ENCODE data around the gene GLIPR1L2.
"Not testable (repeated sequence)": the region's sequence is repeated elsewhere in the genome, so short reads cannot be mapped to it uniquely, and the experiment has no call there.

Gene GLIPR1L2

DNA sequence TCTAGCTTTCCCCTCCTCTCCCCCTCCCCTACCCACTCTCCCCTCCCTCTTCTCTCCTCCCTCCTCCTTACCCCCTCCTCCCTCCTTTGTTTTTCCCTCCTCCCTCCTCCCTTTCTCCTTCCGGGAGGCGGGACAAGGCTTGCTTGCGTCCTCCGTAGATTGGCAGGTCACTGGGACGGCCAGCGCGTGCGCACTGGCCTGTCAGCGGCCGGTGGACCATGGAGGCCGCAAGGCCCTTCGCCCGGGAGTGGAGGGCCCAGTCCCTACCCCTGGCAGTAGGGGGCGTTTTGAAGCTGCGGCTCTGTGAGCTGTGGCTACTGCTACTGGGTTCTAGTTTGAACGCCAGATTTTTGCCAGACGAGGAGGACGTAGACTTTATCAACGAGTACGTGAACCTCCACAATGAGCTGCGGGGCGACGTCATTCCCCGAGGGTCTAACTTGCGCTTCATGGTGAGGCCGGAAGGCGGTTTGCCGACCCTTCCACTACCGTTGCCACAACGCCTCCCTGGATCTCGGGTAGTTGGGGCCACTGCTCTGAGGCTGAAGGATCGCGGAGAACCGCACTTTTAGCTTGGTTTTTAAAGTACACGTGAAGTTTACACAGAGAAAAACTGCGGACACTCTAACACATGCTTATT lies at the start of gene GLIPR1L2:
TSS of gene GLIPR1L2 (plus strand) at position 191 of the 640 bp plus-strand sequence. CDS start at position 219, 28 bp downstream.
- DNase-seq, result no peak

DNA sequence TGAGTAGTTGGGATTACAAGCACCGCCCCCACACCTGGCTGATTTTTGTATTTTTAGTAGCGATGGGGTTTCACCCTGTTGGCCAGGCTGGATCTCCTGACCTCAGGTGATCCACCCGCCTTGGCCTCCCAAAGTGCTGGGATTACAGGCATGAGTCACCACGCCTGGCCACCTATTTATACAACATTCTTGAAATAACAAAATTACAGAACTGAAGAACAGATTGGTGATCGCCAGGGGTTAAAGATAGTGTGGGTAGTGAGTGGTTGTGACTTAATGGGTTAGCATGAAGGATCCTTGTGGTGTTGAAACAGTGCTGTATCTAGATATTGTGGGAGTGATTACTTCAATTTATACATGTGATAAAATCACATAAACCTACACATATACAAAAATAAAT lies 49.0 kb upstream of the GLIPR1L2 start:
- DNase-seq, result no peak

DNA sequence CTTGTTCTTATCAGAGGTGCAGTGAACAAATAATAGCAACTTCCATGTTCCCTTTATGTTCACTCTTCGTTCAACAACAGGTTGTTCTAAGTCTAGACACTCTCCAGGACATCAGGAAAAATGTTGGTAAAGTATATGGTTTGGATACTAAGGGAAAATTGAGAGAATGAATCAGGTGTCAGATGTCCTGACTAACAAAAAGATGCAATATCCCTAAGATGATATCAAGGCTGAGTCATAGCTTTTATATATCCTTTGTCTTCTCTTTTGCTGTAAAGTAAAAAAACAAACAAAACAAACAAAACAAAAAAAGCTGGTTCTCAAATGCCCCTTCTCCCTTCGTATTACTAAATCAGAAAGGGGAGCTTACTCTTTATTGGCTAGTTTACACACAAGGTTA lies 45.4 kb upstream of the GLIPR1L2 start:
- DNase-seq, result peak; percentile 32

DNA sequence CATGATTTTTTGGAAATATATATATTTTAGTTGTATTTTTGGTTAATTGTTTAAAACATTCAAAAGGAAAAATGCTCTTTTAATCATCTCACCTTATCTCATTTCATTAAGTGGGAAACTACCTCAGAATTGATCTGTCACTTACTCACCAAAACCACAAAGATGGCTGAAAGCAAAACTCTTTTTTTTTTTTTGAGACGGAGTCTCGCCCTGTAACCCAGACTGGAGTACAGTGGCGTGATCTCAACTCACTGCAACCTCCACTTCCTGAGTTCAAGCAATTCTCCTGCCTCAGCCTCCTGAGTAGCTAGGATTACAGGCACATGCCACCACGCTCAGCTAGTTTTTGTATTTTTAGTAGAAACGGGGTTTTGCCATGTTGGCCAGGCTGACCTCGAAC lies 44.7 kb upstream of the GLIPR1L2 start:
- DNase-seq, result not testable (repeated sequence)

DNA sequence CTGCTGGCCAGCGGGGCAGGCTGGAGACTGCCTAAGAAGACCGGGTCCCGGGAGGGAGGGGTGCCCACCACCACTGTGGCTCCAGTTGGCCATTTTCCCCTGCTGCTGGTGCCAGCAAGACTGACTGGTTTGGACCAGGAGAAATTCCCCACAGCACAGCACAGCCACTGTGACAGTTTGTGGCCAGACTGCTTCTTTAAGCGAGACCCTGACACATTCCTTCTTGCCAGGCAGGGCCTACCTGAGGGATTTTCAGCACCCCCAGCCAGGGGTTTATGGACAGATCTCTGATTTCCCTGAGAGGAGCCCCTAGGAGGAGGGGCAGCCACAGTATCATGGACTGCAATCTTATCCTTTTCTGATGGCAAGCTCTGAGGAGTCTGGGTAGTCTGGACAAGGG lies 40.9 kb upstream of the GLIPR1L2 start:
- DNase-seq, result no peak

DNA sequence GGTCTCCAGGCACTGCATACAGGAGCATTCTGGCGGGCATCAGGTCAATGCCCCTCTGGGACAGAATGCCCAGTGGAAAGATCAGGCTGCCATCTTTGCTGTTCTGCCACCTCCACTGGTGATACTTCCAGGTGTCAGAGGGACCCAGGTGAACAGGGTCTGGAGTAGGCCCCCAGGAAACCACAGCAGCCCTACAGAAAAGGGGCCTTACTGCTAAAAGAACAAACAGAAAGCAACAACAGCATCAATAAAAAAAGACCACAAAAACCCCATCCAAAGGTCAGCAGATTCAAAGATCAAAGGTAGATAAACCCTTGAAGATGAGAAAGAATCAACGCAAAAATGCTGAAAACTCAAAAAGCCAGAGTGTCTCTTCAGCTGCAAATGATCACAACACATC lies 40.5 kb upstream of the GLIPR1L2 start:
- no peak for DNase-seq

DNA sequence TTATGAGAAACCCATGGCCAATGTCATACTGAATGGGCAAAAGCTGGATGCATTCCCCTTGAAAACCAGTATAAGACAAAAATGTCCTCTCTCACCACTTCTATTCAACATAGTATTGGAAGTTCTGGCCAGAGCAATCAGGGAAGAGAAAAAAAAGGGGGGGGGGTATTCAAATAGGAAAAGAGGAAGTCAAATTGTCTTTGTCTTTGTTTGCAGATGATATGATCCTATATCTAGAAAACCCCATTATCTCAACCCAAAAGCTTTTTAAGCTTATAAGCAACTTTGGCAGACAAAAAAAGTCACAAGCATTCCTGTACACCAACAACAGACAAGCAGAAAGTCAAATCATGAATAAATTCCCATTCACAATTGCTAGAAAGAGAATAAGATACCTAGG lies 36.9 kb upstream of the GLIPR1L2 start:
- DNase-seq, result no peak

DNA sequence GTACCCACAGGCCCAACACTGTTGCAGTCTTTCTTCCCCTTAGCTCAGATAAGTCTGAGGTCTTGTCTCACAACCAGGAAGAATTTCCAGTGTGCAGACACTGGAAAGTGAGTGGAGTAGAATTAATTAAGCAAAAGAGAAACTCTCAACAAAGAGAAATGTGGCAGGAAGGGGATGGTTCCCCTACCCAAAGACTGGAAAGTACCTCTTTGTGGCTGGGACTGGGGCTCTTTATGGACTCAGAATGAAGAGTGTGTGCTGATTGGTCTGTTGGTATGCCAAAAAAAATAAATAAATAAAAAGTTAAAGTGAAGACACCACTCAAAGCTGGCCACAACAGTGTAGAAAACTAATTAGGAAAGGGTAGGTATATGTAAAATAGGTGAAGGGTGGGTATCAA lies 30.0 kb upstream of the GLIPR1L2 start:
- no peak for DNase-seq

DNA sequence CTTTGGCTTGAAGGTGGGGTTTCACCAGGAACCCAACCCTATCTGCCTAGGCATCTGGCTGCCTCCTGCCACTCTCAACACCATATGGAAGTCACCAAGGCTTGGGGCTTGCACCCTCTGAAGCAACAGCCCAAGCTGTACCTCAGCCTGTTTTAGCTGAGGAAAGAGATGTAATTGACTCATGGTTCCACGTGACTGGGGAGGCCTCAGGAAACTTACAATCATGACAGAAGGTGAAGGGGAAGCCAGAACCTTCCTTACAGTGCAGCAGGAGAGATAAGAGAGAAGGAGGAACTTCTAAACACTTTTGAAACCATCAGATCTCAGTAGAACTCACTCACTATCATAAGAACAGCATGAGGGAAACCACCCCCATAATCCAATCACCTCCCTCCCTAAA lies 29.5 kb upstream of the GLIPR1L2 start:
- DNase-seq, result no peak

DNA sequence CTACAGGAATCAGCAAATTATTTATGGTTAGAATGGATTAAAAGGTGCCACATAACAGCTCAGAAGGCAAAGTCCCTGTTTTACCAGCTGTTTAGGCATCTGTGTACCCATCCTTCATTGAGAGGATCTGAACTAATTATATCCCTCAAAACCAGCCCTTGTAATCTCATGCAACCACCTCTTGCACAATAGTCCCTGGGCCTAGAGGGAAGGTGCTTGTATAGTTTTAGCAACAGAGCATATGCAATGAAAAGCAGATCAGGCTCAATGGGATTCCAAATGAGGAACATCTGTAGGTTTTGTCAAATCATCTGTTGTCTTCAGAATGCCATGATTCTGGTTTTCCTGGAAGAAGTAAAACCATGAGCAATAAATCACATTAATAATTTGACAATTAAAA lies 26.0 kb upstream of the GLIPR1L2 start:
- DNase-seq, result peak; percentile 24

DNA sequence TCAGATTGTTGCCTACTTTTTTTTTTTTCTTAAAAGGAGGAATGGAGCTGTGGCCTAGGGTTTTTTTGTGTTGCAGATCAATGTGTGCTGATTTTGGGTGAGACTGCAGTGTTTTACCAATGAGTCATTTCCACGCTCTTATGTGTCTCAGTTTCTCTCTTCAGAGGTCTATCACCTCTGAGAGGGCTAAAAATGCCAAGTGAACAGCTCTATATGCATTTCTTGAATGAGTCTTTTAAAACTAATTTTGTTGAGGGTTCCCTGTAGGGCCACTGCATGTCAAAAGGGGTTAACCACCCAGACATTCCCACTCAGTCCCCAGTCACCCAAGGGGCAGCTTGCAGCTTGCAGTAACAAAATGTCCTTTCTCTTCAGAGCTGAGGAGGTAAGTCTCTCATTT lies 24.3 kb upstream of the GLIPR1L2 start:
- DNase-seq, result peak; percentile 10

DNA sequence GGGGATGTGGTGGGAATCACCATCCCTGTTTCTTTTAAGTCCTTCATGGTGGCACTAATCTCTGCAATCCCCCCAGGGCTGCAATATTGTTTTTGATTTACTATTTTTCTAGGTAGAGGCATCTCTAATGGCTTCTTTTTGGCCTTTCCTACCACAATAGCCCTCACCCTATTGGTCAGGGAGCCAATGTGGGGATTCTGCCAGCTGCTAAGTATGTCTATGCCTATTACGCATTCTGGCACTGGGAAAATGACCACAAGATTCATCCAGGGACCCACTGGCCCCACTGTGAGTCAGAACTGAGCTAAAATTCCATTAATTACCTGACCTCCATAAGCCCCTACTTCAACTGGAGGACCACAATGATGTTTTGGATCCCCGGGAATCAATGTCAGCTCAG lies 15.9 kb upstream of the GLIPR1L2 start:
- no peak for DNase-seq

DNA sequence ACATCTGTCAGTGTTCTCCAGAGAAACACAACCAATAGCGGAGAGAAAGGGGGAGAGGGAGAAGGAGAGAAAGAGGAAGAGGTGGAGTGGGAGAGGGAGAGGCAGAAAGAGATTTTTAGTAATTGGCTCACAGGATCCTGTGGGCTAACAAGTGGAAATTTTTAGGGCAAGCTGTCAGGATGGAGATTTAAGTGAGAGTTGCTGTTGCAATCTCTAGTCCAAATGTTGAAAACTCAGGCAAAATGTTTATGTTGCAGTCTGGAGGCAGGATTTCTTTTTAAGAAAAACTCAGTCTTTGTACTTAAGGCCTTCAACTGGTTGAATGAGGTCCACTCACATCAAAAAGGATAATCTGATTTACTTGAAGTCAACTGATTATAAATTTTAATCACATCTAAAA lies 12.5 kb upstream of the GLIPR1L2 start:
- peak; percentile 11 for DNase-seq

DNA sequence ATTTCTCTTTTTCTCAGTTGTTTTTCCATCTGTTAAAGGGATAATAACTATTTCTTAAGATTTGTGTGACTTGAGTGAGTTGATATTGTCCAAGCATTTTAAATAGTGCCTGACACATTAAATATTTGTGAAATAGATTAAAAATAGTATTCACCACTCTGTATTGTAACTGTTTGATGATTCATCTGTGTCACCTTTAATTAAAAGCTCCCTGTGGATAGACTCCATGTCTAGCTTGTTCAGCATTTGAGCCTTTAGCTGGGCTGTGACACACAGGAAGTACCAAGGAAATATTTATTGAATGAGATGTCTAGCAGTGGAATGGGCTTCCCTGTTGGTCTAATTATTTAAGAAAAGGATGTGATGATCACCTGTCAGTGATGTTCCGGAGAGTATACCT lies 1.8 kb upstream of the GLIPR1L2 start:
- DNase-seq, result peak; percentile 76

DNA sequence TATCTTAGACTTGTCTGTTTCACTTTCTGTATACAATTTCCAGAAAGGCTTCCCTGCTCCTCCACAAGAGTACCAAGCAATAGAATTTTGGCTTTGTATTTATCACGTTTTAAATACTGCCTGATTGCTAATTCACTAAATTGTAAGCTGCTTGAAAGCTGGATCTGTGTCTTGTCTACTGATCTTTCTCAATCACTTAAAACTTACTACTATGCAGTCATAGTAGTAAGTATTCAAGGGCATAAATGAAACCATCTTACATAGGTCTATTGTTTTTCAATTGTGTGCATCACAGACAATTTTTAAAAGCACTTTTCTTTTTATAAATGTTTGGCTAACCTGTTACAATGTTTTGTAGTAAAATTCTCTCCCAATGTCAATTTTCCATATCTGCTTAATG lies 1.2 kb upstream of the GLIPR1L2 start:
- no peak for DNase-seq

DNA sequence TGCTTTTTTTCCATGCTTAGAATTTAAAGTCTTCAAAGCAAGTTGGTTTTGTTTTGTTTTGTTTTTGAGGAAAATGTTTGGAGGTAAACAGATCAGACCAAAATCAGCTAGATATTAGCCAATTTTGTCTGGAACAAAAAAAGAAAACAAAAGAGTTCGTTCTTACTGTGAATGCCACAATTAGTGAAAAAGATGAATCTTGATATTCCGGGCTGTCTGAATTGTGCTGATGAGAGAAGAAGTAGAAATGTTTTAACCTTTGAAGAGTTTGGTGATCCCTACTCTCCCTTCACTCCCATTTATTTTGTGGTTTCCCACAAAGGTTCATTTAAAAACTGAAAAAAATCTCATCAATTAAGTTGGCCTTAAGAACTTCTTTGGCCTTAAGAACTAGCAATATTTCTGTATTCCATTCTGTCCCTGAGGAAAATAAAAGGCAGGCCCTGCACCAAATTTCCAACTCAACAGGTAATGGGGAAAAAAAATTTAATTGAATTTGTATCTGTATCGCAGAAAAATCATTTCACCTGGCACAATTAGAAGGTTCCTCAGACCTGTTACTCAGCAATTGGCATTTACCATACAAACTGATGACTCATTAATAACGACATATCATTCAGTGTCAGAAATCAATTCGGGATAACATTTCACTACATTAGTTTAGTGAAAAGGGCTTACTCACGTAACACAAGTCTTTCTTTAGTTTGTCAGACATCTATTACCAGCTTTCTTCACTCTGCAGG lies 562 bp upstream of the GLIPR1L2 start:
- DNase-seq, result no peak

DNA sequence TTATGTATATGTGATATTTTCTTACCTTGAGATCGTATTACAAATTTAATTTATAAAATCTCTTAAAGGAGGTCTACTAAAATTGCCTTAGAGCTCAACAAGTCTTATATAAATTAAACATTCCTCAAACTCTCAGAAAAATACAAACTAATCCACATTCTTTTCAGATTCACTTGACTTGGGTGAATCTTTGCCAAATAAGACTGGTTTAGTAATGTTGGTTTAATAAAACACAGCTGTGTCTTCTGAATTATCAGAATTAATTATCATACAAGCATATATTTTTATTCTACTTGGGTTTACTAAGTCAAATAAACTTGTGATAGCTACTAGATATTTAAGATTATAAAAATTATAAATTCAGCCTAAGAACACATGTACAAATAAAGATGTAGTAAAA lies 13.3 kb downstream of the GLIPR1L2 start:
- no peak for DNase-seq

DNA sequence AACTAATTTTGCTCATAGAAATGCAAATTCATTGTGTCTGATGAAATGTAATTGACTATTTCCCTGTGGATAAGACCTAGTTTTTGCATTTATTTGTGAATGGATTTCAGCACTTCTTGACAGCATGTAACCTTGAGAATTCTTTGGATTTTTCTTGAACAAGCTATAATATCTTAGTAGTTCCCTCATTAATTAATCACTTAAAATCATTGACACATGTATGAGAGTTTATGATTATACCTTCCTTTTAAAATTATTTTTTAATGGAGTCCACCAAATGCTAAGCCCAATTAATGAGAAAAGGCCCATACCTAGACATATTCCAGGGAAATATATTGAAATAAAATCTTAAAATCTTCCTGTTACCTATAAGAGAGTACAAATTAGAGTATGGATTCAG lies 16.8 kb downstream of the GLIPR1L2 start:
- DNase-seq, result no peak

DNA sequence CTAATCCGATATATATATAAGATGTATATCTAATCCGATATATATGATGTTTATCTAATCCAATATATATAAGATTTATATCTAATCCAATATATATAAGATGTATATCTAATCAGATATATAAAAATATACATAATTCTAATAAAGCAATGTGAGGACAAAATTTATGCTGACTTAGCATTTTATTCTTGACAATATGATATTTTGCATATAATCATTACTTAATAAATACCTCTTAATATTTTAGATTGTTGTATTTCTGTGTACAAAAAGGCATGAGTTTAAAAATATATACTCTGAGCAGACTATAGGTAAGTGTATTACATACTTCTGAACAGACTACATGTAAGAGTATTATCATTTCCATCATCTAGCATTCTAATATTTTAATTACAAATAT lies 18.9 kb downstream of the GLIPR1L2 start:
- no peak for DNase-seq

DNA sequence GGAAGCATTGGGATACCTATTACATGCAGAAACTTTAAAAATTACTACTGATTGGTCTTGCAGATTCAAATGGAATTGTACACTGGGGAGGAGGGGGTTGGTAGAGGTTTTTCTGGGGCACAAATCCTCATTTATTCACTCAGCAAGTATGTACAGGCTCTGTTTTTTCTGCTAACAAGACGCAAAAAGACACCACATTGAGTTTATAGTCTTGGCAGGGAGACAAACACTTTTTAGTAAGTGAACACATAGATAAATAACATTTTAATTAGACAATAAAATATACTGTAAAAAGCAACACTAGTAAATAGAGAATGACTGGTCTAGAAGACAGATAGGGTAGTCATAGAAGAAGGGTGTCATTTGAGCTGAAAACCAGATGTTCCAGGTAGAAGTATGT lies 23.8 kb downstream of the GLIPR1L2 start:
- DNase-seq, result no peak

DNA sequence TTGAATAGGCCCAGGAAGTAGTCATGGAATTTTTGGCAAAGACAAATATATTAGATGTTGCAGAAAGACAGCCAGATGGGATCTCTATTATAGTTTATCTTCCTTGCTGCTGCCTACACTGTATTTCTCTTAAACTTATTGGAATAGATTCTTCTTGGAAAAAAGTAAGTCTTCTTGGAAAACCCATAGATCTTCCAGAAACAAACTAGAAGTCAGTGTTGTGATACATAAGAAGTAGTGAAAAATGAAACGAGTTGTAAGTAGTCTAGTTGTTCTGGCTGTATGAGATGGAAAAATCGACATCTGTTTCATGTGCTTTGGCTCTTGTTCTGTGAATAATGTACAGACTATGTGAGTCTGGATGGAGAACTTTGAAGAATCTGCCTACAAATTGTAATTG lies 29.0 kb downstream of the GLIPR1L2 start:
- no peak for DNase-seq

DNA sequence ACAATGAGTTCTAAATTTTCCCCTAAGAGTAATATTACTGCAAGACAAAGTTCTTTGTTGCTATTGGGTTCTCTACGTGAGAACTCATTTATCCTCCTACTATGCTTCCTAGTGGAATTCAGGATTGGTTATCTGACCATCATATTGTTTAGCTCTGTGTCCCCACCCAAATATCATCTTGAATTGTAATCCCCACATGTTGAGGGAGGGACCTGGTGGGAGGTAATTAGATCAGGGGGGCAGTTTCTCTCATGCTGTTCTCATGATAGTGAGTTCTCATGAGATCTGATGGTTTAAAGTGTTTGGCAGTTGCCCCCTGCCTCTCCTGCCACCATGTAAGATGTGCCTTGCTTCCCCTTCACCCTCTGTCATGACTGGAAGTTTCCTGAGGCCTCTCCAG lies 36.6 kb downstream of the GLIPR1L2 start:
- no peak for DNase-seq

DNA sequence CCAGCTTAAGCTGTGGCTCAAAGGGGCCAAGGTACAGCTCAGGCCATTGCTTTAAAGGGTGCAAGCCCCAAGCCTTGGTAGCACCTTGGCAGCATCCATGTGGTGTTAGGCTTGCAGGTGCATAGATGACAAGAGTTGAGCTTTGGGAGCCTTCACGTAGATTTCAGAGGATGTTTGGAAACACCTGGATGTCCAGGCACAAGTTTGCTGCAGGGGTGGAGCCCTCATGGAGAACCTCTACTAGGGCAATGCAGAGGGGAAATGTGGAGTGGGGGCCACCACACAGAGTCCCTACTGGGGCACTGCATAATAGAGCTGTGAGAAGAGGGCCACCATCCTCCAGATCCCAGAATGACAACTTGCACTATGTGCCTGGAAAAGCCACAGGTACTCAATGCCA lies 37.9 kb downstream of the GLIPR1L2 start:
- no peak for DNase-seq

DNA sequence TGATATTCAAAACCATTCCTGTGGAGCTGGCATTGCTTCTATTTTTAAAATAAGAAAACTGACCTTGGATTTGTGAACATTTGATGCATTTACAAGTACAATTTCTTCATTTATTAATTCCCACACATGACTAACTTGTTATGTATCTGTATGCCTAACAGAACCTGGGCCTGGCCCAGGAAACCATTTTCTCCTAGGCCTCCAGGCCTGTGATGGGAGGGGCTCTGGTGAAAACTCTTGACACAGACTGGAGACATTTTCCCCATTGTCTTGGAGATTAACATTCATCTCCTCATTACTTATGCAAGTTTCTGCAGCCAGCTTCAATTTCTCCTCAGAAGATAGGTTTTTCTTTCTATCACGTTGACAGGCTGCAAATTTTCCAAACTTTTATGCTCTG lies 42.0 kb downstream of the GLIPR1L2 start:
- DNase-seq, result no peak

DNA sequence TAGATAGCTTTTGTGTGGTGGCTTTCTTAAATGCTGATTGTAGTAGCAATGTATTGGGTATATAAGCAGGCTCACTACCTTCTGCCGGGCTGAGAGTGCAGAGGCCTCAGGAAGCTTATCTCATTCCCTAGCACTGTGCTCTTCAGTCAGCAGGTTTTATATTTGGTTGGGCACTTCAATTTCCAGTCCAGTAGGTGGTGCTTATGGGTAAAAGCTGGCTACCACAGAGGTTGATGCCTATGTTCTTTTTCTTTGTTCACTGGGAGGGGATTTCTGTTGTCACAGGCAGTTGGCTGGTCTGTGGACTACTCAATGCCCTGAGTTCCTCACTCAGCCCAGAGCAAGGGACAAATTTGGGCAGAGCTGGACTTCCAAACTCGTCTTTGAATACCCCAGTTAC lies 46.7 kb downstream of the GLIPR1L2 start:
- DNase-seq, result peak; percentile 18

Data from HCEC 1CT (cell line).